ENCODE data around the gene TSEN54.

DNA sequence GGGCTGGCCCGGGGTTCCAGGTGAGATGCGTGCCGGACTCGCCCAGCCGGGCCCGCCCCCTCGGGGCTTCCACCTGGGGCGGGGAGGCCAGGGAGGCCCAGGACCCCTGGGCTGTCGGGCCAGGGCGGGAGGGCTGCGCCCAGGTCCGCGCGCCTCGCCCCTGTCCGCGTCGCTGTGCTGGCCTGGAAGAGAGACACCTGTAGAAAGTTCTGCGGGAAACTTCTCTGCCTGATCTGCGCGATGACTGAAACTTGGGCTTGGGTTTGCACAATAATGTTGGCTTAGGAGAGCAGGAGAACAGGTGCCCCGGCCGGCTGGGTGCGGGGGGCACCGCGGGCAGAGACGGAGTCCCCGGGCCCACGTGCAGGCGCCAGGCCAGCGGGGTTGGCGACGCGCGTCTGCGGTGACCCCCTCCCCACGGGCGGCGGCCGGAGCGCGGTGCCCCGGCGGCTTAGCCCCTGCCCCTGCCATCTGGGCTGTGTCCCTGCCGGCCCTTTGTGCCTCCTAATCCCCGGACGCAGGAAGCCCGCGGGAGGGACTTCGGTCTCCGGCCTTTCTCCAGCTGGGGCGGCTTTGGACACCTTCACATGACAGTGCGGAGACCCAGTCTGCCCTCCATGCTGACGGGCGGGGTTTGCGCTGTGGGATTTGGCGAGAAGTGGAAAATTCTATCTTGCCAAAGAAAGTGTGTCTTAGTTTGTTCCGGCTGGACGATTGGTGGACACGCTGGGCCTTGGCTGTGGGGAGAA lies 9.7 kb downstream of the TSEN54 start:
- TF ChIP-seq, protein P1, sequence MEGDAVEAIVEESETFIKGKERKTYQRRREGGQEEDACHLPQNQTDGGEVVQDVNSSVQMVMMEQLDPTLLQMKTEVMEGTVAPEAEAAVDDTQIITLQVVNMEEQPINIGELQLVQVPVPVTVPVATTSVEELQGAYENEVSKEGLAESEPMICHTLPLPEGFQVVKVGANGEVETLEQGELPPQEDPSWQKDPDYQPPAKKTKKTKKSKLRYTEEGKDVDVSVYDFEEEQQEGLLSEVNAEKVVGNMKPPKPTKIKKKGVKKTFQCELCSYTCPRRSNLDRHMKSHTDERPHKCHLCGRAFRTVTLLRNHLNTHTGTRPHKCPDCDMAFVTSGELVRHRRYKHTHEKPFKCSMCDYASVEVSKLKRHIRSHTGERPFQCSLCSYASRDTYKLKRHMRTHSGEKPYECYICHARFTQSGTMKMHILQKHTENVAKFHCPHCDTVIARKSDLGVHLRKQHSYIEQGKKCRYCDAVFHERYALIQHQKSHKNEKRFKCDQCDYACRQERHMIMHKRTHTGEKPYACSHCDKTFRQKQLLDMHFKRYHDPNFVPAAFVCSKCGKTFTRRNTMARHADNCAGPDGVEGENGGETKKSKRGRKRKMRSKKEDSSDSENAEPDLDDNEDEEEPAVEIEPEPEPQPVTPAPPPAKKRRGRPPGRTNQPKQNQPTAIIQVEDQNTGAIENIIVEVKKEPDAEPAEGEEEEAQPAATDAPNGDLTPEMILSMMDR (conservative IDR thresholded peaks at IDR 0.05; ENCODE audit: low read depth, low read length), result no peak
- TF ChIP-seq EZH2 (IDR thresholded peaks at IDR 0.05; ENCODE audit: borderline replicate concordance, low read depth, low read length, poor library complexity, severe bottlenecking), result no peak

Measured in A673 (cell line).